Vagina (tissue), 2 donors: ENCODE measurements around the gene SOX18.

ENCODE experiments used
- POLR2A ChIP-seq, 2 donors: fragments of 450-650 bp; IDR thresholded peaks; one replicate each; pipeline ENCODE4 v1.6.1; 2017; ENCODE audit warnings: antibody characterized with exemption in 2 of 2, mild to moderate bottlenecking in 2 of 2, moderate library complexity in 2 of 2
- POLR2AphosphoS5 ChIP-seq, 2 donors: sonication (generic); formaldehyde crosslinking; IDR thresholded peaks; one replicate each; pipeline ENCODE4 v1.9.0; 2017; ENCODE audit warnings: antibody characterized with exemption in 2 of 2, mild to moderate bottlenecking in 2 of 2, low read depth in 1 of 2; ENCODE audit not compliant: insufficient read depth in 1 of 2
- TF ChIP-seq, protein P1 (sequence below), 3 experiments: fragments of 450-650 bp in 2 of 3; fragments of 200-600 bp in 1 of 3; sonication (generic) in 1 of 3; IDR thresholded peaks; one replicate each; pipeline ENCODE4 v1.5.1; 2017 to 2019; ENCODE audit warnings: antibody characterized with exemption in 3 of 3, mild to moderate bottlenecking in 2 of 3, moderate library complexity in 2 of 3

GRCh38 chr20:64027981-64028685, 21.3 kb downstream of the SOX18 start:
- TF ChIP-seq, protein P1, sequence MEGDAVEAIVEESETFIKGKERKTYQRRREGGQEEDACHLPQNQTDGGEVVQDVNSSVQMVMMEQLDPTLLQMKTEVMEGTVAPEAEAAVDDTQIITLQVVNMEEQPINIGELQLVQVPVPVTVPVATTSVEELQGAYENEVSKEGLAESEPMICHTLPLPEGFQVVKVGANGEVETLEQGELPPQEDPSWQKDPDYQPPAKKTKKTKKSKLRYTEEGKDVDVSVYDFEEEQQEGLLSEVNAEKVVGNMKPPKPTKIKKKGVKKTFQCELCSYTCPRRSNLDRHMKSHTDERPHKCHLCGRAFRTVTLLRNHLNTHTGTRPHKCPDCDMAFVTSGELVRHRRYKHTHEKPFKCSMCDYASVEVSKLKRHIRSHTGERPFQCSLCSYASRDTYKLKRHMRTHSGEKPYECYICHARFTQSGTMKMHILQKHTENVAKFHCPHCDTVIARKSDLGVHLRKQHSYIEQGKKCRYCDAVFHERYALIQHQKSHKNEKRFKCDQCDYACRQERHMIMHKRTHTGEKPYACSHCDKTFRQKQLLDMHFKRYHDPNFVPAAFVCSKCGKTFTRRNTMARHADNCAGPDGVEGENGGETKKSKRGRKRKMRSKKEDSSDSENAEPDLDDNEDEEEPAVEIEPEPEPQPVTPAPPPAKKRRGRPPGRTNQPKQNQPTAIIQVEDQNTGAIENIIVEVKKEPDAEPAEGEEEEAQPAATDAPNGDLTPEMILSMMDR (IDR thresholded peaks at IDR 0.05): no peak
- TF ChIP-seq POLR2AphosphoS5 (IDR thresholded peaks at IDR 0.05; ENCODE audit: insufficient read depth in 1 of 2, low read depth in 1 of 2) (no peak), POLR2A (IDR thresholded peaks at IDR 0.05) (no peak)
